ENCODE measurements around the gene ZCCHC10.
"Not testable (repeated sequence)": the region's sequence is repeated elsewhere in the genome, so short reads cannot be mapped to it uniquely, and the experiment has no call there.

DNA sequence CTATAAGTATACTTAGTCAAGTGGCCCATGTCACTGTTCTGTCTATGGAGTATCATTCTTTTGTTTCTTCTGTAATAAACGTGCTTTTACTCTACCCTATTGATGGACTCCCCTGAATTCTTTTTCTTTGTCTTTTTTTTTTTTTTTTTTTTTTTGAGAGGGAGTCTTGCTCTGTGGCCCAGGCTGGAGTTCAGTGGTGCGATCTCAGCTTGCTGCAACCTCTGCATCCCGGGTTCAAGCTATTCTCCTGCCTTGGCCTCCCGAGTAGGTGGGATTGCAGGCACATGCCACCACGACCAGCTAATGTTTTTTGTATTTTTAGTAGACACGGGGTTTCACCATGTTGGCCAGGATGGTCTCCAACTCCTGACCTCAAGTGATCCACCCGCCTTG, 53.9 kb downstream of the ZCCHC10 start:
- TF ChIP-seq POLR2A (IDR thresholded peaks at IDR 0.05; ENCODE audit: low read length); GATA1 (IDR thresholded peaks at IDR 0.05; ENCODE audit: low read depth, low read length): not testable (repeated sequence)

All from erythroblast (primary cell).